ENCODE data around the gene RPL9.
"Not testable (repeated sequence)": the region's sequence is repeated elsewhere in the genome, so short reads cannot be mapped to it uniquely, and the experiment has no call there.

- TF ChIP-seq POLR2A, CTCF (IDR thresholded peaks at IDR 0.05): not testable (repeated sequence)
Measured at GRCh38 chr4:39458161-39458504, 589 bp downstream of the RPL9 start.

All from uterus (tissue), 2 donors.